K562 (cell line): ENCODE results near the gene RAD51D.

Experiments
- EGR1 ChIP-seq: fragments of 450-650 bp; conservative IDR thresholded peaks from 2 replicates; pipeline ENCODE4 v1.6.1; 2017; ENCODE audit warnings: mild to moderate bottlenecking
- MAX ChIP-seq: sonication (generic); formaldehyde crosslinking; IDR thresholded peaks from 2 replicates; pipeline ENCODE4 v1.9.0; 2022; ENCODE audit warnings: mild to moderate bottlenecking, missing genetic modification reagents
- MYBL2 ChIP-seq, 2 experiments: fragments of 450-650 bp in 1 of 2; sonication (generic) in 1 of 2; formaldehyde crosslinking in 1 of 2; IDR thresholded peaks; 2 replicates each; pipeline versions ENCODE4 v1.6.1 to v1.8.1; 2017 to 2022; ENCODE audit warnings: borderline replicate concordance in 1 of 2, inconsistent platforms in 1 of 2, low read depth in 1 of 2, mild to moderate bottlenecking in 1 of 2, missing genetic modification reagents in 1 of 2, moderate library complexity in 1 of 2
- RAD21 ChIP-seq, 2 experiments: fragments of 250-450 bp in 1 of 2; fragments of 450-650 bp in 1 of 2; sonication (Bioruptor Pico) in 1 of 2; formaldehyde crosslinking in 1 of 2; IDR thresholded peaks in 1 of 2; conservative IDR thresholded peaks in 1 of 2; 2 replicates each; pipeline versions ENCODE4 v1.4.0 to v1.8.0; 2020 to 2022; ENCODE audit warnings: mild to moderate bottlenecking in 2 of 2, moderate library complexity in 1 of 2
- ZNF121 ChIP-seq: sonication (generic); formaldehyde crosslinking; conservative IDR thresholded peaks from 2 replicates; pipeline ENCODE4 v1.8.0; 2022; ENCODE audit warnings: missing genetic modification reagents

GRCh38 chr17:35082073-35082657 lies 37.5 kb downstream of the RAD51D start:
- TF ChIP-seq EGR1 (no peak), ZNF121 (CRISPR knock-in tag) (no peak), MYBL2 (IDR thresholded peaks at IDR 0.05; ENCODE audit: low read depth) (no peak), MYBL2 (CRISPR knock-in tag; IDR thresholded peaks at IDR 0.05; ENCODE audit: borderline replicate concordance) (no peak), RAD21 (CRISPR knock-in tag; conservative IDR thresholded peaks at IDR 0.05 in 1 of 2, IDR thresholded peaks at IDR 0.05 in 1 of 2) (no peak), MAX (no peak)
